Measurements from ENCODE around the gene CTBP1. TPM values are rescaled to one million over a fixed set of nuclear protein-coding genes. Genes with fewer than 3 reads are reported as not detected.

Gene CTBP1
- total and polyA plus RNA-seq, 2 of the 8 experiments (the other 6 are each of a cell fraction or from before 2014, with no cell fraction given), result 128 to 185 TPM

GRCh38 chr4:1258457-1258856 lies 9.5 kb upstream of the CTBP1 start:
- H2BK12ac ChIP-seq (ENCODE audit: low read depth, low read length), result no peak overlapping the region
- no peaks in the 10 kb centered on the region for H3K36me3 ChIP-seq (ENCODE audit: control insufficient read depth in 2 of 4, insufficient read depth in 4 of 4, low read length in 3 of 4)
- no peak overlapping the region for H3K27ac ChIP-seq (ENCODE audit: low read depth, low read length)
- no peak overlapping the region for H3K14ac ChIP-seq (ENCODE audit: insufficient read length)
- no peak overlapping the region for H3K23ac ChIP-seq (ENCODE audit: insufficient read length)
- peaks cover 14 to 15% of the 10 kb centered on the region in 2 experiments; a peak in 3 of 4 replicates for H3K9me3 ChIP-seq (ENCODE audit: insufficient read depth in 2 of 2, low read depth in 1 of 2, low read length in 1 of 2)
- H3K4me1 ChIP-seq (replicated peaks in 1 of 4; ENCODE audit: control insufficient read depth in 3 of 4, insufficient read depth in 4 of 4, low read length in 3 of 4), result peaks cover 0 to 2% (median 0%) of the 10 kb centered on the region in 4 experiments; a peak in 1 of 7 replicates
- H4K5ac ChIP-seq (ENCODE audit: insufficient read length, low read depth, low read length), result no peak overlapping the region
- no peak overlapping the region for H2BK120ac ChIP-seq (replicated peaks; ENCODE audit: low read depth, low read length)
- no peak overlapping the region for H2AK5ac ChIP-seq (ENCODE audit: low read depth, low read length)
- H2BK5ac ChIP-seq (ENCODE audit: low read depth, low read length), result no peak overlapping the region
- H2AFZ ChIP-seq (ENCODE audit: low read length), result no peak overlapping the region
- no peaks in the 10 kb centered on the region; a peak in 1 of 7 replicates for H3K27me3 ChIP-seq (replicated peaks in 1 of 4; ENCODE audit: control insufficient read depth in 3 of 4, extremely low read depth in 1 of 4, insufficient read depth in 3 of 4, low read length in 3 of 4)
- no peaks in the 10 kb centered on the region for H3K23me2 ChIP-seq (ENCODE audit: low read depth, low read length)
- no peak overlapping the region for H3K4me3 ChIP-seq (ENCODE audit: extremely low read depth in 1 of 4, insufficient read depth in 2 of 4, low read depth in 3 of 4, low read length in 4 of 4)
- H3K4me2 ChIP-seq (ENCODE audit: insufficient read depth in 1 of 2, low read depth in 2 of 2, low read length in 2 of 2), result no peak overlapping the region
- no peaks in the 10 kb centered on the region for H3K79me1 ChIP-seq (ENCODE audit: low read depth, low read length)
- ChIA-PET CTCF (ENCODE audit: partially characterized antibody) (interaction anchor here (1.1 to 3.7 kb wide), 2 partner anchors 9 to 517 kb away, joined by 3 to 28 read pairs; no protein-coding TSS in a partner anchor), POLR2A (ENCODE audit: partially characterized antibody) (interaction anchor here (0.6 kb wide), 1 partner anchor 1060 kb away, joined by 4 read pairs; no protein-coding TSS in a partner anchor)
- WGBS, 2 experiments (ENCODE audit: extremely low coverage in 1 of 2, insufficient coverage in 1 of 2, insufficient read length in 1 of 2, insufficient replicate concordance in 2 of 2, low coverage in 1 of 2, low lambda C conversion rate in 2 of 2, missing lambda C conversion rate in 1 of 2), result 77% methylated on average over 2 of the region's 2 CpGs; no CpG with 5 or more reads in 1 of the 2 experiments
- H3K4ac ChIP-seq (replicated peaks; ENCODE audit: insufficient read length, low read depth, low read length), result no peak overlapping the region
- H3K56ac ChIP-seq (replicated peaks; ENCODE audit: insufficient read length, low read depth, low read length), result no peak overlapping the region
- H2BK15ac ChIP-seq (ENCODE audit: low read length), result no peak overlapping the region
- H3K9ac ChIP-seq (replicated peaks in 1 of 4; ENCODE audit: extremely low read depth in 1 of 4, low read depth in 3 of 4, low read length in 3 of 4), result no peak overlapping the region
- H3K18ac ChIP-seq (ENCODE audit: extremely low read depth, low read length), result no peak overlapping the region
- H4K91ac ChIP-seq (replicated peaks; ENCODE audit: insufficient read length, low read length), result no peak overlapping the region
- no peaks in the 10 kb centered on the region for H4K20me1 ChIP-seq (replicated peaks in 1 of 2; ENCODE audit: control insufficient read depth in 1 of 2, insufficient read depth in 2 of 2, low read length in 2 of 2)
- no peaks in the 10 kb centered on the region for H3K79me2 ChIP-seq (ENCODE audit: control insufficient read depth in 1 of 2, insufficient read depth in 2 of 2, low read length in 2 of 2)
- DNase-seq (ENCODE audit: low read depth in 1 of 2, low spot score in 2 of 2) (no peak), FAIRE-seq (no peak)
- H2BK20ac ChIP-seq (ENCODE audit: low read length), result no peak overlapping the region
- TF ChIP-seq NRF1 (IDR thresholded peaks at IDR 0.05; ENCODE audit: low read depth, low read length) (no peak), CBX5 (IDR thresholded peaks at IDR 0.05; ENCODE audit: low read depth, low read length) (no peak), ATF3 (IDR thresholded peaks at IDR 0.05; ENCODE audit: insufficient read depth, low read depth, low read length) (no peak), RXRA (IDR thresholded peaks at IDR 0.05; ENCODE audit: insufficient read depth, low read depth, low read length) (no peak), CTBP2 (IDR thresholded peaks at IDR 0.05; ENCODE audit: borderline replicate concordance, insufficient read depth, insufficient read length, low read length) (no peak), ASH2L (IDR thresholded peaks at IDR 0.05; ENCODE audit: low read length) (no peak), KDM5A (IDR thresholded peaks at IDR 0.05; ENCODE audit: low read length) (no peak), MAFK (IDR thresholded peaks at IDR 0.05; ENCODE audit: low read depth, low read length) (no peak)
- no peak overlapping the region for H4K8ac ChIP-seq (ENCODE audit: extremely low read depth, insufficient read depth, low read length)
